Esophagus muscularis mucosa (tissue), 4 donors: ENCODE measurements around the gene SPOP. TPM values are rescaled to one million over a fixed set of nuclear protein-coding genes. Genes with fewer than 3 reads are reported as not detected.
"Not testable (repeated sequence)": the region's sequence is repeated elsewhere in the genome, so short reads cannot be mapped to it uniquely, and the experiment has no call there.

Source experiments
- DNase-seq: peaks from one replicate; pipeline ENCODE4 v3.0.0-alpha.2; 2017; ENCODE audit errors: extremely low spot score
- H3K27ac ChIP-seq, 4 donors: fragments of 200-600 bp; sonication (generic); replicated peaks in 1 of 4; 1 replicate in 3 of 4; 2 replicates in 1 of 4; pipeline ENCODE4 v1.5.1; 2016 to 2019; ENCODE audit warnings: mild to moderate bottlenecking in 1 of 4
- H3K27me3 ChIP-seq, 4 donors: fragments of 200-600 bp; sonication (generic); one replicate each; pipeline versions ENCODE4 v1.5.1 to v1.6.0; 2016 to 2019
- H3K36me3 ChIP-seq, 4 donors: fragments of 200-600 bp; sonication (generic); one replicate each; pipeline ENCODE4 v1.5.1; 2016 to 2019
- H3K4me1 ChIP-seq, 4 donors: fragments of 200-600 bp; sonication (generic); one replicate each; pipeline ENCODE4 v1.5.1; 2016 to 2019
- H3K4me3 ChIP-seq, 4 donors: fragments of 200-600 bp; sonication (generic); 1 replicate in 2 of 4; 2 replicates in 2 of 4; pipeline ENCODE4 v1.5.1; 2016 to 2019; ENCODE audit warnings: mild to moderate bottlenecking in 4 of 4, moderate library complexity in 1 of 4
- H3K9me3 ChIP-seq, 4 donors: fragments of 200-600 bp; sonication (generic); 1 replicate in 3 of 4; 2 replicates in 1 of 4; pipeline ENCODE4 v1.5.1; 2016 to 2019
- CTCF ChIP-seq, 3 experiments: fragments of 200-600 bp in 2 of 3; fragments of 450-650 bp in 1 of 3; sonication (generic) in 2 of 3; IDR thresholded peaks; one replicate each; pipeline ENCODE4 v1.5.1; 2017 to 2019; ENCODE audit warnings: antibody characterized with exemption in 3 of 3, mild to moderate bottlenecking in 2 of 3, moderate library complexity in 1 of 3
- EP300 ChIP-seq: sonication (generic); formaldehyde crosslinking; IDR thresholded peaks from one replicate; pipeline ENCODE4 v1.6.1; 2017; ENCODE audit warnings: antibody characterized with exemption
- POLR2A ChIP-seq: fragments of 450-650 bp; IDR thresholded peaks from one replicate; pipeline ENCODE4 v1.6.1; 2017; ENCODE audit warnings: antibody characterized with exemption, moderate library complexity, mild to moderate bottlenecking, low read depth
- POLR2AphosphoS5 ChIP-seq, 2 donors: sonication (generic); formaldehyde crosslinking; IDR thresholded peaks; one replicate each; pipeline ENCODE4 v1.6.1; 2017; ENCODE audit warnings: antibody characterized with exemption in 2 of 2
- WGBS: methylation state at CpG from one replicate; pipeline ENCODE4 v1.1.5; 2018; 5-methylcytosine and 5-hydroxymethylcytosine counted together
- intact Hi-C: fragments of 100-400 bp; cut with DNase I; formaldehyde crosslinking; loops from one replicate; pipeline ENCODE4 v1.15.1; 2023
- total RNA-seq, 4 donors: library from RNA; depleted of rRNA; stranded (reverse); fragments of >200 nt; gene quantifications; one replicate each; pipeline versions ENCODE4 v1.1.0 to v1.2.1, GENCODE V29; 2016

The SPOP gene
- total RNA-seq, 4 donors from 2014 or later = 156 to 304 (median 185) TPM

DNA sequence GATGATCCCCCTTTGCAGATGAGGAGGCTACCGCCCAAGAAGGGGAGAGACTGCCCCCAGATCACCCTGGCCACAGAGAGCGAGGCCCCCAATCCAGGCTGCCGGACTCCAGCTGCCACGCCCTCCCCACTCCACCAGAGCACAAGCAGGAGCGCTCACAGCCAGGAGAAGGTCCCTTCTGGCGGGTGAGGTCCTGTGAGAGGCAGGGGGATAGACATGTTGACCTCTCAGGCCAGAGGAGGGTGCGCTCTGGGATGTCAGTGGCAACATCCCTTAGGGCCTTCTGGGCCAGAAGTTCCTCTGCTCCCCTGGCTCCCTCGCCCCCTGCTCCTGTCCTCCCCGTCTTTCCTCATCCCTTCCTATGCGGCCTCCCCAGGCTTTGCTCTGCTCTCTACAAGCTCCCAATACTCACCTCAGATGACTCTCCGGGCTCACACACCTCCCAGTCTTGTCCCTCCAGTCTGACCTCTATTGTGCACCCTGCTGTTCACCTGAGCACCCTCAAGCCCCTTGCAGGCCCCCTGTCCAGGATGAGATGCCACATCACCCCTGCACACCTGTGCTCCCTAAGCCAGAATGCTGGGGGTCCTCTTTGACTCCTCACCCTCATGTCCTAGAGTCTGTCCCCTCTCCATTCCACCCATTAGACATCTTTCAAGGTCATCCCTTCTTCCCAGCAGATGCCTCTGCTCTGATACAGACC lies 107.2 kb downstream of the SPOP start:
- H3K27ac ChIP-seq = peak overlapping the region; percentile 82 to 84 (median 83)
- H3K4me1 ChIP-seq = peaks cover 28 to 75% (median 65%) of the 10 kb centered on the region in 4 donors

DNA sequence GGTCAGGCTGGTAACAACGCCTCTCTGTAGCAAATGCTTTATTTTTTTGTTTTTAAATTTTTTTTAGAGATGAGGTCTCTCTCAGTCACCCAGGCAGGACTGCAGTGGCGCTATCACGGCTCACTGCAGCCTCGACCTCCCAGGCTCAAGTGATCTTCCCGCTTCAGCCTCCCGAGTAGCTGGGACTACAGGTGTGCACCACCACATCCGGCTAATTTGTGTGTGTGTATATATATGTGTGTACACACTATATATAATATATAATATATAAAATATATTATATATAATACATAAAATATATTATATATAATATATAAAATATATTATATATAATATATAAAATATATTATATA lies 109.2 kb downstream of the SPOP start:
- H3K4me3 ChIP-seq = peak overlapping the region in 1 of 4 donors; percentile 43
- intact Hi-C loops, H3K27me3 ChIP-seq, H3K36me3 ChIP-seq, DNase-seq, H3K9me3 ChIP-seq: not testable (repeated sequence)
- H3K27ac ChIP-seq = peak overlapping the region; percentile 81 to 93 (median 85)
- 78% methylated on average over 7 of the region's 7 CpGs for WGBS
- peaks cover 18 to 59% (median 51%) of the 10 kb centered on the region in 4 donors for H3K4me1 ChIP-seq

More for the DNA sequence above, 107.2 kb downstream of the SPOP start:
- WGBS = 74% methylated on average over 6 of the region's 11 CpGs
- DNase-seq = no peak
- intact Hi-C loops = loop anchor here (2.0 to 10.0 kb wide), 4 partner anchors 124 to 424 kb away; partner anchors contain the start of genes DLX3 and TAC4
- H3K4me3 ChIP-seq = no peak overlapping the region
- no peaks in the 10 kb centered on the region for H3K9me3 ChIP-seq
- no peaks in the 10 kb centered on the region for H3K36me3 ChIP-seq
- no peaks in the 10 kb centered on the region for H3K27me3 ChIP-seq
- TF ChIP-seq POLR2A = no peak
- TF ChIP-seq CTCF (IDR thresholded peaks at IDR 0.05) = no peak
- TF ChIP-seq EP300 = no peak
- TF ChIP-seq POLR2AphosphoS5 (IDR thresholded peaks at IDR 0.05) = no peak

DNA sequence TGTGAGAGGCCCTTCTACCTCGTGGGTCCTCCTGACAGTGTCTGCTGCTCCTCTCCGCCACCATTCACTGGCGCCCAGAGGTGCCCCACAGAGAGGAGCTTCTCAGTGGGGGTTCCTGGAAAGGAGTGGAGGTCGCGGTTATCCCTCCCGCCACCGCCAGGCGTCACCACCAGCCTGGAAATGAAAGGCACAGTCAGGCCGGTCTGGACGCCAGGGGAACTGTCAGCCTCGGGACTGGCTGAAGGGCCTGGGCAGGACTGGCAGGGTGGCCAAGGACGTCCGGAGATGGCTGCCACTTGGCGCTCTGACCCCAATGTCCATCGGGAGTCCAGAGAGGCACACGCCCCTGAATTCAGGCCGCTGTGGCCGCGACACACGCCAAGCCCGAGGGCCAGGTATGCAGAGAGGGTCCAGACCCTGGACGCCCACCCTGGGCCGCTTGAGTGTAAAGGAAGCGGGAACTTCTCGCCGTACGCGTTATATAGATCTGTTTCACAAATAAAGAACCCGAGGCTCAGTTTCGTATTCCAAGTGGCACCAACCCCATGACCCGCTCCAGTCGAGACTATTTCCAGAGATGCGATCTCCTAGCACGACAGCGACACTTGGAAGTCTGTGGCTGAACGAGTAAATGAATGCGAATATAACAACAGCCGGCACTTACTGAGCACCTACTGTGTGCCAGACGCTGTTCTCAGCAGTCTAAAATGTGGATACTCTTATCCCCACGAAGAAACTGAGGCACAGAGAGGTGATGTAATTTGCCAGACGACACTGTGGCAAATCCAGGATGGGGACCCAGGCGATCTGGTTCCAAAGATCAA lies 109.8 kb downstream of the SPOP start:
- TF ChIP-seq CTCF (IDR thresholded peaks at IDR 0.05) (peak; percentile 89 to 99 (median 96)), POLR2A (no peak), EP300 (no peak), POLR2AphosphoS5 (IDR thresholded peaks at IDR 0.05) (peak; percentile 37 to 73)

GRCh38 chr17:49567104-49567521 lies 110.8 kb downstream of the SPOP start:
- H3K27ac ChIP-seq = peak overlapping the region; percentile 81 to 93 (median 85)
- H3K4me3 ChIP-seq = no peak overlapping the region
- no peak for DNase-seq
- no peaks in the 10 kb centered on the region for H3K36me3 ChIP-seq
- 83% methylated on average over 9 of the region's 9 CpGs for WGBS
- intact Hi-C loops = no loop called here
- TF ChIP-seq EP300 = no peak
- no peak for TF ChIP-seq POLR2AphosphoS5 (IDR thresholded peaks at IDR 0.05)
- TF ChIP-seq CTCF (IDR thresholded peaks at IDR 0.05) = no peak
- no peak for TF ChIP-seq POLR2A
- no peaks in the 10 kb centered on the region for H3K27me3 ChIP-seq
- H3K4me1 ChIP-seq = peaks cover 18 to 56% (median 47%) of the 10 kb centered on the region in 4 donors
- H3K9me3 ChIP-seq = no peaks in the 10 kb centered on the region

More for the DNA sequence above, 109.8 kb downstream of the SPOP start:
- WGBS = 22% methylated on average over 19 of the region's 42 CpGs
- H3K9me3 ChIP-seq = no peaks in the 10 kb centered on the region
- no peaks in the 10 kb centered on the region for H3K36me3 ChIP-seq
- intact Hi-C loops = no loop called here
- peak; percentile 97 for DNase-seq
- H3K4me1 ChIP-seq = peaks cover 18 to 56% (median 47%) of the 10 kb centered on the region in 4 donors
- H3K27me3 ChIP-seq = no peaks in the 10 kb centered on the region
- peak overlapping the region; percentile 43 to 52 (median 48) for H3K4me3 ChIP-seq
- H3K27ac ChIP-seq = peak overlapping the region; percentile 81 to 93 (median 85)

DNA sequence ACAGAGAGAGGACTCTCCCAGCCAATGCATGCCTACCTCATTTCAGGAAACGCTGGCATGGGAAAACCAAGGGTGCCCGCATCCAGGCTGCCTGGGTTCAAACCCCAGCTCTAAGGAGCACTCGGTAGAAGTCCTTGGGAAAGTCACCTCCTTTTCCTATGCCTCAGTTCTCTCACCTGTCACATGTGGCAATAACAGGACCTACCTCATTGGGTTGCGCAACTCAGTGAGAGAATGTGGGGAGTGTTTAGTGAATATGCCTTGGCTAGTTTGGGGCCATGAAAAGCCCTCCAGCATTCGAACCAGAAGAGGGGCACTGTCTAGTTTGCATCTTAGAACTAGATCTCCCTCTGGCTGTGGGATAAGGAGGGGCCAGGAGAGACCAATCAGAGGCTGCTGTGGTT lies 111.2 kb downstream of the SPOP start:
- Histone ChIP-seq H3K27ac (peak overlapping the region; percentile 81 to 93 (median 85)), H3K27me3 (no peaks in the 10 kb centered on the region), H3K9me3 (no peaks in the 10 kb centered on the region), H3K4me3 (peak overlapping the region in 2 of 4 donors; percentile 8 to 18), H3K4me1 (peaks cover 18 to 56% (median 47%) of the 10 kb centered on the region in 4 donors), H3K36me3 (no peaks in the 10 kb centered on the region)
- DNase-seq = no peak
- intact Hi-C loops = no loop called here
- no peak for TF ChIP-seq EP300
- no peak for TF ChIP-seq POLR2A
- TF ChIP-seq POLR2AphosphoS5 (IDR thresholded peaks at IDR 0.05) = peak in 1 of 2 donors; percentile 33
- WGBS = 82% methylated on average over 5 of the region's 5 CpGs
